GM10266 (cell line): Measurements from ENCODE around the gene USP53.
"Not testable (repeated sequence)": the region's sequence is repeated elsewhere in the genome, so short reads cannot be mapped to it uniquely, and the experiment has no call there.

ENCODE experiments used
- DNase-seq: peaks from one replicate; pipeline ENCODE4 v3.0.0; 2012; ENCODE audit errors: extremely low spot score
- TF ChIP-seq, protein P1 (sequence below): IDR thresholded peaks from 2 replicates; pipeline ENCODE4 v1.5.1; 2012; ENCODE audit warnings: mild to moderate bottlenecking, low read depth; ENCODE audit not compliant: control insufficient read depth, insufficient read depth; ENCODE audit errors: missing control alignments

The USP53 gene

DNA sequence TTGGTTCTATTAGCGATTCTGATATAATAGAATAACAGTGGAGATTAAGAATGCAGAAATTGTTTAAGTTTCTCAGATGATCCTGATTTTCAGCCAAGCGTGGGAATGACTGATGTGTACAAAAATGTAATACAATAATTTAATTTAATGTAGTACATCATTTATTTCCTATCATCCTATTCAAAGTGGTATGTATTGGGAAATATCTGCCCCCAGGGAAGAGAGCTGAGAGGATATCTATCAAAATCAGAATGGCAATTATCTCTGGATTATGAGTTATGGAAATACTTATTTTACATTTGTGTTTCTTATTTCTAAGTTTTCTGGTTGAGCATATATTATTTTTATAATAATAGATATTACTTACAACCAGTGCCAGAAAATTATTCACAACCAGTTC, 105.5 kb downstream of the USP53 start:
- DNase-seq = no peak
- TF ChIP-seq, protein P1, sequence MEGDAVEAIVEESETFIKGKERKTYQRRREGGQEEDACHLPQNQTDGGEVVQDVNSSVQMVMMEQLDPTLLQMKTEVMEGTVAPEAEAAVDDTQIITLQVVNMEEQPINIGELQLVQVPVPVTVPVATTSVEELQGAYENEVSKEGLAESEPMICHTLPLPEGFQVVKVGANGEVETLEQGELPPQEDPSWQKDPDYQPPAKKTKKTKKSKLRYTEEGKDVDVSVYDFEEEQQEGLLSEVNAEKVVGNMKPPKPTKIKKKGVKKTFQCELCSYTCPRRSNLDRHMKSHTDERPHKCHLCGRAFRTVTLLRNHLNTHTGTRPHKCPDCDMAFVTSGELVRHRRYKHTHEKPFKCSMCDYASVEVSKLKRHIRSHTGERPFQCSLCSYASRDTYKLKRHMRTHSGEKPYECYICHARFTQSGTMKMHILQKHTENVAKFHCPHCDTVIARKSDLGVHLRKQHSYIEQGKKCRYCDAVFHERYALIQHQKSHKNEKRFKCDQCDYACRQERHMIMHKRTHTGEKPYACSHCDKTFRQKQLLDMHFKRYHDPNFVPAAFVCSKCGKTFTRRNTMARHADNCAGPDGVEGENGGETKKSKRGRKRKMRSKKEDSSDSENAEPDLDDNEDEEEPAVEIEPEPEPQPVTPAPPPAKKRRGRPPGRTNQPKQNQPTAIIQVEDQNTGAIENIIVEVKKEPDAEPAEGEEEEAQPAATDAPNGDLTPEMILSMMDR = no peak

DNA sequence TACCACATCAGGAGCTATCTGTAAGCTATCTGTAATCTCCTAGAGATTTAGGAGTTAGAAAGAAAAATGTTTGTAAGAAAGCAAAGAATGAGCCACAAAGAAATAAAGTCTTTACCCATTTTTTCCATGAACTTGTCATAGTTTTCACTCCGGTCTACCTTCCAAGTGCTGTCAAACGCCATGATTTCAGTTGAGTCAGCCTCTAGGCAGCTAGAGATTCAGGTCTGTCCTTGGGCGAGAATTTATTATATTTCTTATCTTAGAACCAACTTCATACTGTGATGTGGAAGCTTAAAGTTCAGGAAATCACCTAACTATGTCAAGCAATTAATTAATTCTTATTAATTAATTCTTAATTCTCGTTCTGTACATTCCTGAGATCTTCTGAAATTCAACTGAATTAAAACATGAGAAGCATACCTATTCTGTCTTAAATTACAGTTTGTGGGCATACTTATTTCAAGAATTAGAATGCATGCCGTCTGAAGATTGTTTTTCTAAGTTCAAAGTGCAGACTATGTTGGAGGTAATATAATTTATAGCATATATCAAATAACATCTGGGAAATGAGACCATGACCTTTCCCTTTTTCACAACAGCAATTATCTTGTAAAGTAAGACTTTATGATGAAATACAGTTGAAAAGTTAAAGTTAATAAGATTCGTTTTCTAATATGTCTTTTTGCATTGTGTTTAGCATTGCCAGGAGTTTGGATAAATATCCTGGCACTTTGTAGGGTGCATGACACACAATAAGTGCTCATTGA, 109.6 kb downstream of the USP53 start, which contains the start of gene FABP2:
Gene FABP2, minus strand, starts transcription at position 218 of the 767 bp plus-strand sequence. Its CDS starts 36 bp downstream, at position 182.
- TF ChIP-seq, protein P1 = no peak
- no peak for DNase-seq

DNA sequence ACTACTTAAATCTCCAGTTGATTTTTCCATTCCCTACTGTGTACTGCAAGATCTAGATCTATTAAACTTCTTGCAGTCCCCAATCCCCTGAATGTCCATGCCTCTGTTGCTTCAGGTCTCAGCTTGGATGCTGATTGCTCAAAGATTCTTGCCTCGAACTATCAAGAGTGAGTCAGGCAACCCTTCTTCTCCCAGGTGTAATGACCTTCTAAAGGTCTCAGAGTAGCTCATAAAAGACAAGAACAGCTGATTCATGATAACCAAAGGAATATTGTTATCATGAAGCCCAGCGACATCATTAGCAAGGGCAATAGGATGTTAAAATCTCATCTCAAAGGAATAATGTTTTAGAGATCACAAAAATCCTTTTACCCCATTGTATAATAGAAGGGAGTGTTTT, 116.2 kb downstream of the USP53 start:
- TF ChIP-seq, protein P1 = no peak
- no peak for DNase-seq

DNA sequence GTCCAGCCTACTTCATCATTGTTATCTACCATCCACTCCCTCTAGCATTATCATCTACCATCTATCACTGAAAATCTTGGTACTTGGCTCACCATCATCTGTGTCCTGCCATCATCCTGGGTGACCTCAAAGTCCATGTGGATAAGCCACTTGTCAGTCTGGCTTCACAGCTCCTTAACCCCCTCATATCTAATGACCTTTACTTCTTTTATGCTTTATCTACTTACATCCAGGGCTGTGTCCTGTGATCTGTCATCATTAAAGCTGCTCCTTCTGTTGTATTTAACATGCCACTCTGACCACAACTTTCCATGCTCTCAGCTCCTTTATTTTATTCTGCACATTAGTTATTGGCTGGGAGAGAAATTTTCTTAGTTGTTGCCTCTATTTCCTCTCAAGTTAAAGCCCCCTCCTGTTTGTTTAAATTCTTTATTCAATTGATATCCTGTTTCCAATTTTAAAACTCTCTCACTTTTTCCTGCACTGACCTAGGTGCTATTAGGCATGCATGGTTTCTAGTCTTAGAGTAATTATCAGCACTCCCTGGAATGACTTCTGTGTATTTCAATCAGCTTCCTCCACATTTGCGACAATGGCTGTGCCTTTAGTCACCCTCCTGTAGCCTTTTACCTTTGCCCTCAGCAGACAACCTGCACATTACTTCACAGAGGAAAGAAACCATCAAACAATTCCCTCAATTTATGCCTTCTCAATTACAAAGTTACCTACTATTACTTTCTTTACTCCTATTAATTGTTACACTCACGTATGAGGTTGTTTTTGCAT, 117.5 kb downstream of the USP53 start:
- DNase-seq = no peak
- TF ChIP-seq, protein P1 = no peak

DNA sequence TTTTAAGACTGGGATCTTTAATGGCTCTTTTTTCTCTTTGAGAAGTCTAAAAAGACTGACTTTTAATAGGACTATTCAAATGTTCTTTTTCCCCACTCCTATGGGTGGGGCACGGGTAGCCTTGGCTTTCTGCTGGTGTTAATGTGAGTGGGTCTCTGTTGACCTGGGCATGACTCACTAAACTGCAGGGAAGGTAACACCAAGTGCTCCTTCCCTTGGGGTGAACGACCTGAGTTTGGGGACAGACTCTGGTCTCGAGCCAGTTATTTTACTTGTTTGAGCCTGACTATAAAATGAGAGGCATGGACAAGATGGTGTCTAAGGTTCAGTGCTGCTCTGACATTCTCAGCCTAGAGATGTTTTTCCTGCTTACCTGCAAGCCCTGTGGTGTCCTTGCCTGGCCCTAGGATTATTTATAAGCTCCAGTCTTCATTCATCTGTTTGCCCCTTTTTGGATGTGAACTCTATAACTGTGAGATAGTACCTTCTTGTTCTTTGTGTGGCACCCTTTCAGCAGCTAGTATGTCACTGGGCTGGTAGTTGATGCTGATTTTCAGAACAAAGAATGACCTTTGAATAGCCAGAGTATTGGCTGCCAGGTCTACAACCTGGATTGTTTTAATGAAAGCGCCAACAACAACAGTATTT, 123.9 kb downstream of the USP53 start:
- DNase-seq = not testable (repeated sequence)

DNA sequence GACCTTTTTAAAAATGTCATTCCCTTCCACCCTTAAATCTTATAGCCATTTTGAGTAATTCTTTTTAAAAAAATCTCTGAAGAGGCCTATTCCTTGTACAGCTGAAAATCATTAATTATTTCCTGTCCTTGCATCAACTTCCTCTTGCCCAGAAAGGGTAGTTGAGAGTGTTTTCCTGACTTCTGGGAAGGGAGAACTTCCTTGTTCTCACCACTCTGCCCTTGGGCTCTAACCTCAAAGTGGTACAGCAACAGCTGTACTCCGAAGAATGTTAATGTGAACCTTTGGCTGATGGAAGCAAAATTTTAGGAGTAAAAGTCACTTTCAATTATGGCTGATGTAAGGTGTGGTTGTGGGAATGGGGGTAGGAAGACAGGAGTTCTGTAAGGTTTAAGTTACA, 124.5 kb downstream of the USP53 start:
- no peak for DNase-seq
- TF ChIP-seq, protein P1 = no peak

DNA sequence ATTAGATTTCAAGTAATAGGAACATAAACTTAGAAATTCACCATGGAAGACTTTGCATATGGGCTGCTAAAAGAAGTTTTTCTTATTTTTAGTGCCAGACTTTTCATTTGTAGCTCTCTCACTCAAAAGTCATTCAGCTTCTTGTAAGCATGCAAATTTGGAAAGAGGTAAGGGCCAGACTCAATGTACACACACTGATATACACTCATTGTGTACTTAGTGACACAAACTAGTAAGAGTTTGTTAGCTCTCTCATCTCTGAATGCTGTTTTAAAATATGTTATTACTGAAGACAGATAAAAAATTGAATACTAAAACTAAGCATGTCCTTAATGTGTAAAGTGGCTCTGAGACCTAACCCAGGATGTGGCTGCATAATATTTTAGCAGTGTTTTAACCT, 127.4 kb downstream of the USP53 start:
- DNase-seq = not testable (repeated sequence)

DNA sequence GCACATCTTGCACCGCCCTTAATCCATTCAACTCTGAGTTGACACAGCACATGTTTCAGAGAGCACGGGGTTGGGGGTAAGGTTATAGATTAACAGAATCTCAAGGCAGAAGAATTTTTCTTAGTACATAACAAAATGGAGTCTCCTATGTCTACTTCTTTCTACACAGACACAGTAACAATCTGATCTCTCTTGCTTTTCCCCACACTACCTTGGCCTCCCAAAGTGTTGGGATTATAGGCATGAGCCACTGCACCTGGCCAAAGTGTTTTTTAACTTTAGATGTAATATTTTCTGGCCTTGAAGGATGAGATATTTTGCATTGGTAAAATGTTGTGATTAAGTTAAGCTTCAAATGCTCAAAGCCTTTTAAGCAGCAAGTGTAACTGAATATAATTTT, 130.8 kb downstream of the USP53 start:
- DNase-seq = not testable (repeated sequence)
